Measurements from ENCODE around the gene PLAAT3. TPM values are rescaled to one million over a fixed set of nuclear protein-coding genes. Genes with fewer than 3 reads are reported as not detected.

PLAAT3 gene
- total RNA-seq, 1 donor from 2014 or later: 2.1 TPM

GRCh38 chr11:63527667-63528066, 86.6 kb downstream of the PLAAT3 start:
- no peak for TF ChIP-seq CTCF (IDR thresholded peaks at IDR 0.05; ENCODE audit: insufficient read depth, low read length, severe bottlenecking)
- FAIRE-seq (no peak), DNase-seq (ENCODE audit: low read depth) (no peak)
- no peaks in the 10 kb centered on the region for H3K36me3 ChIP-seq (ENCODE audit: control insufficient read depth, insufficient read depth, low read length)
- no peak overlapping the region for H3K4me3 ChIP-seq (ENCODE audit: low read depth, low read length)
- no peaks in the 10 kb centered on the region for H3K27me3 ChIP-seq (ENCODE audit: control insufficient read depth, insufficient read depth, low read length)

Other genes starting within 250 kb of the PLAAT3 start
- not detected in 2 replicates for gene SLC22A9, start 244.6 kb downstream of the PLAAT3 start, total RNA-seq
- not detected in 2 replicates for gene PLAAT5, start 123.3 kb downstream of the PLAAT3 start, total RNA-seq
- gene LGALS12, start 108.3 kb downstream of the PLAAT3 start, total RNA-seq: not detected in 2 replicates
- 0.79 and 2.8 TPM in 2 replicates for gene PLAAT4, start 77.6 kb downstream of the PLAAT3 start, total RNA-seq
- gene PLAAT2, start 51.1 kb downstream of the PLAAT3 start, total RNA-seq: 0.64 and 1.3 TPM in 2 replicates
- gene ATL3, start 56.9 kb upstream of the PLAAT3 start, total RNA-seq: 63.7 and 81.0 TPM in 2 replicates
- 29.0 and 38.5 TPM in 2 replicates for gene RTN3, start 67.1 kb upstream of the PLAAT3 start, total RNA-seq
- 2.4 and 2.9 TPM in 2 replicates for gene ZFTA, start 154.3 kb upstream of the PLAAT3 start, total RNA-seq
- gene SPINDOC, start 199.0 kb upstream of the PLAAT3 start, total RNA-seq: 3.4 and 6.7 TPM in 2 replicates
- gene MARK2, start 224.7 kb upstream of the PLAAT3 start, total RNA-seq: 10.5 and 21.0 TPM in 2 replicates